GM20000 (cell line): ENCODE measurements around the gene RNF208.

Experiments
- DNase-seq: peaks from one replicate; pipeline ENCODE4 v3.0.0; 2012; ENCODE audit warnings: low spot score
- TF ChIP-seq, protein P1 (sequence below): IDR thresholded peaks from 2 replicates; pipeline ENCODE4 v1.5.1; 2012; ENCODE audit warnings: mild to moderate bottlenecking, control low read depth; ENCODE audit errors: extremely low read depth, missing control alignments

Gene RNF208

DNA sequence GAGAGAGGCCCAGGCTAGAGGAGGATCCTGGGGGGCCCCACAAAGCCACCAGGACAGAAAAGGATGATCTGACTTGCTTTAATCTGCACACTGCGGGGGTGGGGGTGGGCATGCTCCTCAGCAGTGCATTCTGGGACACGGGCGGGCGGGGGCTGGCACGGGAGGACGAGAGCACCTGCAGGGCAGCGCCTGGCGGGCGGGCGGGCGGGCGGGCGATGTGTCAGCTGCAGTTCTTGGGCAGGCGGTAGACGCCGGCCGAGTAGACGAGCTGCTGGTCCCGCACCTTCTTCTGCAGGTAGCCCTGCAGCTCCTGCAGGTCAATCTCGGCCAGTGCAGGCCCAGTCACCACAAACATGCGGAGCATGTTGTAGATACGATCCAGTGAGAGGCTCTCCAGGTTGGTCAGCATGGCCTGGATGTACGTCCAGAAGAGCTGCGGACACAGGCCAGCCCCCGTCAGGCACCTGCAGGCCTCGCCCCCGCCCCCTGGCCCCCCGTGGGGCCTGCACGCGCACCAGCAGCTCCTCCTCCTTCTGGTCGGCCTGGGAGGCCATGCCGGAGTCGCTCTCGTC is 47.2 kb downstream of the RNF208 start:
- peak; percentile 50 for DNase-seq
- TF ChIP-seq, protein P1, sequence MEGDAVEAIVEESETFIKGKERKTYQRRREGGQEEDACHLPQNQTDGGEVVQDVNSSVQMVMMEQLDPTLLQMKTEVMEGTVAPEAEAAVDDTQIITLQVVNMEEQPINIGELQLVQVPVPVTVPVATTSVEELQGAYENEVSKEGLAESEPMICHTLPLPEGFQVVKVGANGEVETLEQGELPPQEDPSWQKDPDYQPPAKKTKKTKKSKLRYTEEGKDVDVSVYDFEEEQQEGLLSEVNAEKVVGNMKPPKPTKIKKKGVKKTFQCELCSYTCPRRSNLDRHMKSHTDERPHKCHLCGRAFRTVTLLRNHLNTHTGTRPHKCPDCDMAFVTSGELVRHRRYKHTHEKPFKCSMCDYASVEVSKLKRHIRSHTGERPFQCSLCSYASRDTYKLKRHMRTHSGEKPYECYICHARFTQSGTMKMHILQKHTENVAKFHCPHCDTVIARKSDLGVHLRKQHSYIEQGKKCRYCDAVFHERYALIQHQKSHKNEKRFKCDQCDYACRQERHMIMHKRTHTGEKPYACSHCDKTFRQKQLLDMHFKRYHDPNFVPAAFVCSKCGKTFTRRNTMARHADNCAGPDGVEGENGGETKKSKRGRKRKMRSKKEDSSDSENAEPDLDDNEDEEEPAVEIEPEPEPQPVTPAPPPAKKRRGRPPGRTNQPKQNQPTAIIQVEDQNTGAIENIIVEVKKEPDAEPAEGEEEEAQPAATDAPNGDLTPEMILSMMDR = no peak

DNA sequence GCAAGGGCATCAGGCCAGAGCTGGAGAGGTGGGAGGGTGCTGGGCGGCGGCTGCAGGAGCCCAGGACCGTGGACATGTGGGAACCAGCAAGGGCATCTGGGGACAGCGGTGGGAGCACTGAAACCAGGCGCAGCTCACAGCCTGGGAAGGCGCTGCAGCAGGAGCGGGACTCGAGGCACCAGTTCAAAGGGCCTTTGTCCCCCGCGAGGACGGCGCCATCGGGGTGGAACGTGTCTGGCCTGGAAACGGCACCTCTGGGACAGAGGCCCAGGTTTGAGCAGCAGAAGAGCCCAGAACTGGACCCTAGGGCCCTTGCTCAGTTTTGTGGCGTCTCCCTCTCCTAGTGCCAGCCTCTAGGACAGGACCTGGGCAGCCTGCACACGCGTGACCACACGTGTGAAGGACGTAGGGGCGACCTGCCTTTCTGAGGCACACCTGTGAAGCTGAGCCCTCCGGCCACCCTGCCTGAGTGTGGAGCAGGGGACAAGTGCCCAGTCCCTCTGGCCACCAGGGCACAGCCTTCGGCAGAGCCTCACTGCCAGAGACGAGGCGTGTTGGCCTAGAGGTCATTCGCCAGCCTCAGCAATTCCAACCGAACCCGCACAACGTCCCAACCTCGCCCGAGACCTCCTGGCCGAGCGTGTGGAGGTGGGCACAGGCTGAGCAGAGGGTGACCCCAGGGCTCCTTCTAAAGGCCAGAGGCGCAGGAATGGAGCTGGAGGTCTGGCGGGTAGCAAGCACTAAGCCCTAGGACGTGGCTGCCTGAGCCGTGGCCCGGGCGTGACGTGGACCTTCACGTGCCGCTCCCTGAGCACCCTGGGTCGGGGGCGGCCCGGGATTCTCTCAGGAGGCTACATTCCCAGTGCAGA is 48.0 kb downstream of the RNF208 start:
- TF ChIP-seq, protein P1 = no peak
- DNase-seq = no peak

GRCh38 chr9:137172901-137173795 is 48.9 kb downstream of the RNF208 start:
- DNase-seq = peak; percentile 37
- TF ChIP-seq, protein P1 = no peak

DNA sequence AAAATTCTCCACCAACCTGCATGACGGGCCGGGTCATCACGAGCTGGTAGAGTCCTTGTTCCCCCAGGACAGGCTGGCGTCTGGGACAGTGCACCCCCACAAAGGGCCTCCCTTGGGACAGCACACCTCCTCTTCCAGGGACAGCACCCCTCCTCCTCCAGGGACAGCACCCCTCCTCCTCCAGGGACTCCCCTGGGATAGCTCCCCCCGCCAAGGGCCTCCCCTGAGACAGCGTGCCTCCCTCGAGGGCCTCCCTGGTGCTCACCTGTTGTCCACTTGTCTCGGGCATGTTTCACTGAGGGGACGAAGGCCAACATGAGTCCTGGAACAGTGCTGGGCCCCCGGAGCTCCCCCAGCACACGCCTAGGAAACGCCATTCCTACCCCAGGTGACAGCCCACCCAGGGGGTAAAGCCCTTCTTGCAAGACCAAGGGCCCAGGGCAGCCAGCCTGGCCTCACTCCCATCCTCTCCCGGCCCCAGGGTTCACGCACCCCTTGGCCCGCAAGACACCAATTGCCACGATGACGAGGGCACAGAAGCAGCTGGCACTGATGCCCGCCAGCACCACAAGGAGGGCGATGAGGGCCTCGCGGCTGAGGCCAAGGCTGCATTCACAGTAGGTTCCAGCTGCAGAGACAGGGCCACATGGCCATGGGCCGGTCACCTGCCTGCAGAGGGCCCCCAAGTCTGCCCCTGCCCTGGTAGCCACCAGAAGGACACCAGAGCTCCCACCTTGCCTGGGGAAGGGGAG is 50.7 kb downstream of the RNF208 start:
- DNase-seq = peak; percentile 34
- TF ChIP-seq, protein P1 = no peak

DNA sequence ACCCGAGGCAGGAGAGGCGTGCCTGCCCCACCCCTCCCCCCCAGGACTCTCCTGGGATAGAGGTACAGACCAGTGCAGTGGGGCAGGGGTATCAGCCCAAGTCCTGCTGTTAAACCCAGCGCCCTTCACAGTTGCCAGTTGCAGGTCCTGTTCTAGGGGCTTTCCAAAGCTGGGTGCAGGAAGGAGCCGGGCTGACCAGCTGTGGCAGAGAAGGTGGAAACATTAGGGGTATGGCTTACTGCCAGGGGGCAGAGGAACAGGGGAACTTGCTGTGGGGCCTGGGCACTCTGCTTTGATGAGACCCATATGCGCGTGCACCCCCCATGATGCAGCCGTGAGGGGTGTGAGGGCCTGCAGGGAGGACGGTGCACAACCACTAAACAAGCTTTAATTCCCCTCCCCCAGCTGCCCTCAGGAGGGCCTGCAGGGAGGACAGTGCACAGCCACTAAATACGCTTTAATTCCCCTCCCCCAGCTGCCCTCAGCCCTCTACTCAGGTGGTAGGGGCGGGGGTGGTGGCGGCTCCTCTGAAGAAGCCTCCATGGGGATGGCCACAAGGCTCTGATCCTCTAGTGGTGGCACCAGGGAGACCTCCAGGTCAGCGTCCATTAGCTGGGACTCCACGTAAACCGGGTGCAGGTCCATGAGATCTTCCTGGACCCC is 51.4 kb downstream of the RNF208 start:
- TF ChIP-seq, protein P1 = no peak
- peak; percentile 45 for DNase-seq
